ENCODE results near the gene ATP6V1B1.
A peak's percentile ranks its signal among the peaks of the same experiment; 100 is the strongest.

The ATP6V1B1 gene

DNA sequence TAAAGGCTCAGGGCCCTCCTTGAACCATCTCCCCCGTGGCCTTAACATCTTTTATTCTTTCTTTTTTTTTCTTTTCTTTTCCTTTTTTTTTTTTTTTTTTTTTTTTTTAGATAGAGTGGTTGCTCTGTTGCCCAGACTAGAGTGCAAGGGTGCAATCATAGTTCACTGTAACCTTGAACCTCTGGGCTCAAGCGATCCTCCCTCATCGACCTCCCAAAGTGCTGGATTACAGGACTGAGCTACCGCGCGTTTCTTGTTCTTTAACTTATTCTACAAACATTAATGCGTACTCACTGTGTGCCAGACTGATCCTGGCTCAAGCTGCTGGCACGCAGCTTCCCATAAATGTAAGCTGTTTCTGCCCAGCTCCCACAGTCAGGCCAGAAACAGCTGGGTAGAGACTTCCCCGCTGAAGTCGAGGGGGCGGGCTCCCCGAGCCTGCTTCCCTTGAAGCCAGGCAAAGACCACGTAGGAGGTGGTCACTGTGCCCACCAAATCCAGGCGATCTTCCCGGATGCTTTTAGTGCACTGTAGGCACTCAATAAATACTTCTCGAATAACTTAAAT lies 29.2 kb upstream of the ATP6V1B1 start:
- no peak overlapping the region for H3K27ac Mint-ChIP-seq
- peaks cover 10% of the 10 kb centered on the region for H3K4me1 Mint-ChIP-seq (ENCODE audit: low read depth)
- no peak overlapping the region for H3K4me3 Mint-ChIP-seq
- no peaks in the 10 kb centered on the region for H3K9me3 Mint-ChIP-seq
- peaks cover 80% of the 10 kb centered on the region for H3K27me3 Mint-ChIP-seq
- no peaks in the 10 kb centered on the region for H3K36me3 Mint-ChIP-seq (ENCODE audit: low read depth)

DNA sequence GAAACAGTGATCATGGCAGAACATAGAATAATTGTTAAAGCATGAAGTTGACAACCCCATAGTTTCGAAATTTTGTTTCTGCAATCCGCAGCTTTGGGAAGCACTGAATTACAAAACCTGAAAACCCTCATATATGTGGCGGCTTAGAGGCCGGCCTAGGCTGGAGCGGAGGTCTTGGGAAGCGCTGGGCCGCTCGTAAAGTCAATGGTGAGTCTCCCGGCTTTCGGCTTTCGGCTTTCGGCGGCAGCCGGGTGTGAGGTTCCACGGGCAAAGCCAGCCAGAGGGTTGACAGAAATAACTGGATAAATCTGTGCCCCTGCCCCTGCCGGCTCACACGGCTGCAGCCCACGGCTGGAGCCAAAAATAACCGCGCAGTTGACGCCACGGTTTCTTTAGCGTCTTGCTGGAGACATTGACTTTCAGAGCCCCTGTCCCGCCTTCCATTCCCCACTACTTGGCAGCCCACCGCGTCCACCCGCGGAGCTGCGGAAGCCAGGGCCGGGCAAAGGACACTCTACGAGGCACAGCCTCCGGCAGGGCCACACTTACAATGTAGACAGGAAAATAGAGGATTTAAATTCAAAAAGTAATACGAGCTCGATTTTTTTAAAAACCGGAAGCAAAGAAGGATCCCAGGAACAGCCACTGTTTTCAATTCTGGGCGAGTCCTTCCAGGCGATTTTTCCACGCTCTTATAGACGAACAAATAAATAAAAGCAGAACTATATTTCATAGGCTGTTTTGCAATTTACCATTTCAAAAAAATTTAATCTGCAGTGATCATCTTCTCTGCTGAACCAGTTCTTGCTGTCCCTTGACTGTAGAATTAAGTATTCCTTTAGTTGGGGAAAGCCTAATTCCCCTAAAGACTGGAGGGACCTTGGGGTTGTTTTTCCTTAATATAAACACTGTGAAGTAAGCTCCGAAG lies 28.3 kb upstream of the ATP6V1B1 start:
- peaks cover 81% of the 10 kb centered on the region for H3K27me3 Mint-ChIP-seq
- no peaks in the 10 kb centered on the region for H3K36me3 Mint-ChIP-seq (ENCODE audit: low read depth)
- H3K27ac Mint-ChIP-seq = no peak overlapping the region
- no peaks in the 10 kb centered on the region for H3K9me3 Mint-ChIP-seq
- peak overlapping the region; percentile 56 for H3K4me3 Mint-ChIP-seq
- peaks cover 10% of the 10 kb centered on the region for H3K4me1 Mint-ChIP-seq (ENCODE audit: low read depth)

DNA sequence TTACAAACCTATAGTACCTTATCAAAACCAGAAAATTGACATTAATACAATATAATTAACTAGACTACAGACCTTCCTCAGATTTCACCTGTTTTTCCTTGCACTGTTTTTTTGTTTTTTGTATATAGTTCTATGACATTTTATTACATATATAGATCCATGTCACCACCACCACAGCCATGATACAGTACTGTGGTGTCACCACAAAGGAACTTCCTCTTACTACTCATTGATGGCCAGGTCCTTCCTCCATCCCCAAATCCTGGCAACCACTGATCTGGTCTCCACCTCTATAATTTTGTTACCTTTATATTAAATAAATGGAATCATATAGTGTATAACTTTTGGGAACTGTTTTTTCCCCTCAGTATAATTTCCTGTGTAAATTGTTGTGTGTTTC lies 19.4 kb upstream of the ATP6V1B1 start:
- Mint-ChIP-seq H3K27me3 (peaks cover 40% of the 10 kb centered on the region), H3K4me1 (ENCODE audit: low read depth) (no peaks in the 10 kb centered on the region), H3K27ac (no peak overlapping the region), H3K4me3 (no peak overlapping the region), H3K9me3 (no peaks in the 10 kb centered on the region), H3K36me3 (ENCODE audit: low read depth) (no peaks in the 10 kb centered on the region)

DNA sequence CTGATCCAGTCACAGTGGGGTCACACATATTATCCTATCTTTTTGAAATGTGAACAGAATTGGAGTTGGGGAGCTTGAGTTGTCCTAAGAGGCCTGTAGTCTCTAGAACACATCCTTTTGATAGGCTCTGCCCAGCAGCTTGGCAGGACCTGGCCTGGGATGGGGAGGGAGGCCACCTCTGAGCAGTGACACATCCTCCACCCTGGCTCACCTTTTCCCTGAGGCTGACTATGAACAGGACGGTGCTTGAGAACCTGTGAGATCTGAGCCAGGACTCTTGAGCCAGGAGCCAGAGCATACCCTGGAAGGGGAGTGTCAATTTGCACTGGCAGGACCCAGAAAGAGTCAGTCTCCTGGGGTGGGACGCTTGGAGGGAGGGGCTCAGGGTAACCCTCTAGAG lies 17.7 kb upstream of the ATP6V1B1 start:
- H3K27ac Mint-ChIP-seq = no peak overlapping the region
- H3K9me3 Mint-ChIP-seq = no peaks in the 10 kb centered on the region
- H3K4me1 Mint-ChIP-seq (ENCODE audit: low read depth) = no peaks in the 10 kb centered on the region
- H3K36me3 Mint-ChIP-seq (ENCODE audit: low read depth) = no peaks in the 10 kb centered on the region
- peaks cover 27% of the 10 kb centered on the region for H3K27me3 Mint-ChIP-seq
- no peak overlapping the region for H3K4me3 Mint-ChIP-seq

DNA sequence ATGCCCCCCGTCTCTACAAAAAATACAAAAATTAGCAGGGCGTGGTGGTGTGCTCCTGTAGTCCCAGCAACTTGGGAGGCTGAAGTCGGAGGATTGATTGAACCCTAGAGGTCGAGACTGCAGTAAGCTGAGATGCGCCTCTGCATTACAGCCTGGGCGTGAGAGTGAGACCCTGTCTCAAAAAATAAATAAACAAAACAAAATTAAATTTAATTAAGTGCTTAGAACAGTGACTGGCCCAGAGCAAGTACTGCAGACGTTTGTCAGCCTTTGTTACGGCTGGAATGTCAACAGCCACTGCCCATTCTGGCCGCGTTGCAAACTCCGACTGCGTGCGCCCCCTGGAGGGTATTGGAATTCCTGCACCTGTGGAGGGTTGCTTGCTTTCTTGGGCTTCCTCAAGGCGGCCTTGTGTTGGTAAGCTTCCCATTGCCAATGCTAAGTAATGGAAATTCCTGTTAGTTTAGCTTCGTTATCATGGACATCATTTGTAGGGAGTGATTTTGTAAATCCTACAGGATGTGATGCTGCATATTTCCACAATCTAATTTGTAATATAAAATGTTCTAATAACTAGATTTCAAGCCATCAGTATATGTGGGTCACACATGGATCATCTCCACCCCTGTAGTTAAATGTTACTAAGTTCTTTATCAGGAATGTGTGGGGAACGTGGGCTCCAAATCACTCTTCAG lies 15.9 kb upstream of the ATP6V1B1 start:
- H3K36me3 Mint-ChIP-seq (ENCODE audit: low read depth) = no peaks in the 10 kb centered on the region
- peaks cover 24% of the 10 kb centered on the region for H3K27me3 Mint-ChIP-seq
- H3K4me1 Mint-ChIP-seq (ENCODE audit: low read depth) = no peaks in the 10 kb centered on the region
- H3K4me3 Mint-ChIP-seq = no peak overlapping the region
- no peaks in the 10 kb centered on the region for H3K9me3 Mint-ChIP-seq
- no peak overlapping the region for H3K27ac Mint-ChIP-seq

DNA sequence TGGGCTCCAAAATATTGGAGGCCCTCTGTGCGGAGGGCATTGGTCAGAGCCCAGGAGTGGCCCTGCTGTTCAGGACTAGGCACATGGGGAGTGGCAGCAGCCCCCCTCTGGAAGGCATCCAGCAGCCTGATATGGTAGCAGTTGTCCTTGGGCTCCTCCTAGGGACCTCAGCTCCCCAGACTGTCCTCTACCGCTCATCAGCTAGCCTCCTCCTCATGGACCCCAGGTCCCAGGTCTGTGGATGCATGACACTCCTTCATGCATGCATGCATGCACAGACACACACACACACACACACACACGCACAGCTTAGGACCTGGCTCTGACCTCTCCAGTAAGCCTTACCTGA lies 15.4 kb upstream of the ATP6V1B1 start:
- Mint-ChIP-seq H3K4me3 (no peak overlapping the region), H3K9me3 (no peaks in the 10 kb centered on the region)

DNA sequence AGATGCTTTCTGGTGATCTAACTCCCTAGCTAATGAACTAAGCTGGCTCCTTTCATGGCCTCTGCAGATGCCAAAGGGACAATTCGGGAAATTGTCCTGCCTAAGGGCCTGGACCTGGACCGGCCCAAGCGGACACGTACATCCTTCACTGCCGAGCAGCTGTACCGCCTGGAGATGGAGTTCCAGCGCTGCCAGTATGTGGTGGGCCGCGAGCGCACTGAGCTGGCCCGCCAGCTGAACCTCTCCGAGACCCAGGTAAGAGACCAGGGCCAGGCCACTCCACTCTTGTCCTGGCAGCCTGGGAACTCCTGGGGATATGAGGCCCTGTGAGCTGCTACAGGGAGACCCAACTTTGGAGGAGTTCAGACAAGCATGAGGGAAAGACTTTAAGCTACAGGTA lies 14.7 kb upstream of the ATP6V1B1 start:
- H3K4me3 Mint-ChIP-seq = no peak overlapping the region
- no peaks in the 10 kb centered on the region for H3K4me1 Mint-ChIP-seq (ENCODE audit: low read depth)
- no peaks in the 10 kb centered on the region for H3K9me3 Mint-ChIP-seq
- H3K27ac Mint-ChIP-seq = no peak overlapping the region
- H3K27me3 Mint-ChIP-seq = peaks cover 19% of the 10 kb centered on the region
- no peaks in the 10 kb centered on the region for H3K36me3 Mint-ChIP-seq (ENCODE audit: low read depth)

More for the DNA sequence above, 15.4 kb upstream of the ATP6V1B1 start:
- no peaks in the 10 kb centered on the region for H3K4me1 Mint-ChIP-seq (ENCODE audit: low read depth)
- H3K36me3 Mint-ChIP-seq (ENCODE audit: low read depth) = no peaks in the 10 kb centered on the region
- H3K27me3 Mint-ChIP-seq = peaks cover 22% of the 10 kb centered on the region
- no peak overlapping the region for H3K27ac Mint-ChIP-seq

DNA sequence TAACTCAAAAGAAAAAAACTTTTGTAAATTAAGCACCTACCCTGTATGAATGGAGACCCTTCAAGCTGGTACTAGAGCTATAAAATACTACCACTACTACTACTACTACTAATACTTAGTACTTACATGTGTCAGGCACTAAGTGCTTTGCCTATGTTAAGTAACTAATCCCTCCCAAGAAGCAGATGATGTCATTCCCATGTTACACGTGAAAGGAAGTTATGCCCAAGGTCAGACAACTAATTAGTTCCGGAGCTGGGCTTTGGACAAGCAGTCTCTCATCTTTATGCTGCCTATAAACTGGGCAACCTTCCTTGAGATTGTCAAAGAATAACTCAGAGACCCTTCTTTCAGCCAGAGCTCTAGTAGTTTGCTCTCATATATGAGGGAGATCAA lies 13.9 kb upstream of the ATP6V1B1 start:
- H3K9me3 Mint-ChIP-seq = no peaks in the 10 kb centered on the region
- H3K36me3 Mint-ChIP-seq (ENCODE audit: low read depth) = no peaks in the 10 kb centered on the region
- no peak overlapping the region for H3K27ac Mint-ChIP-seq
- no peaks in the 10 kb centered on the region for H3K4me1 Mint-ChIP-seq (ENCODE audit: low read depth)
- H3K4me3 Mint-ChIP-seq = no peak overlapping the region
- peaks cover 13% of the 10 kb centered on the region for H3K27me3 Mint-ChIP-seq

DNA sequence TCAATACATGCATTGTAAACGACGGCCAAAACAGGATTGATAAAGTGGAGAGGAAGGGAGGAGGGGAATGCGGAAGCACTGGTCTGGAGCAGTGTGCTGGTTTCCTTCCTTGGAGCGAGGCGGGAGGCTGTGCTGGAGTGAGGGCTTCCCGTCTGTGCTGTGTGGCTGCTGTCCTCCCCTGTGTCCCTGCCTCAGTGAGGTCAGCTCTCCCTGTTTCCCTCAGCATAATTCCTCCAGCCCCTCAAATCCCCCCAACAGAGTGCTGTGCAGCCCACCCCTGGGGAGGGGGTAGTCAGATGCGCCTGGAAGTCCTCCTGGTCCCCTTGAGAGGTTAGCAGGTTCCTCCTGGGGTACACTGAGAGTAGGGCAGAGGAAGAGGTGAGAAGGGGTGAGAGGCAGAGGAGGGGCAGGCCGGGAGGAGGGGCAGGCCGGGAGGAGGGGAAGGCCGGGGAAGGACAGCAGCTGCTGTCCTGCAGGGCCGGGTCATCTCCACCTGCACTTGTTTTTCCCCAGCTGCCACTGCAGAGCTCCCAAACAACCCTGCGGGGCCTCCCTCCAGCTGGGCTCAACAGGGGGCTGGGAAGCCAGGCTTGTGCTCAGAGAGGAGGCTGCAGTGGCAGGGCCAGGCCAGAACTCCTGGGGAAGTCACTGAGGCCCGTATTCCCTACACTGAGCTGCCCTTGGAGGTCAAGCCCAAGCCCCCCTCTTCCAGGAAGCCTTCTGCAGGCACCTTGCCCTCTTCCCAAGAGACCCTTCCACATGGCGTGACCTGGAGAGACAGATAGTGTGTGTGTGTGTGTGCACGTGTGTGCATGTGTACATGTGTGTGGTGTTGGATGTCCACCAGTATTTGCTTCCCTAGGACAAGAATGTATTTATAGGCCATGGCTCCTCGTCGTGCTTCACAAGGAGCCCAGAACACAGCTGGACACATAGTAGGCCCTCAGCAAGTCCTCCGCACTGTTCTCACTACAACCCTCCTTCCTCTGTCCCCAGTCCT lies 13.2 kb upstream of the ATP6V1B1 start:
- Mint-ChIP-seq H3K36me3 (ENCODE audit: low read depth) (no peaks in the 10 kb centered on the region), H3K4me1 (ENCODE audit: low read depth) (no peaks in the 10 kb centered on the region), H3K9me3 (no peaks in the 10 kb centered on the region), H3K27me3 (peaks cover 10% of the 10 kb centered on the region), H3K4me3 (no peak overlapping the region), H3K27ac (no peak overlapping the region)

DNA sequence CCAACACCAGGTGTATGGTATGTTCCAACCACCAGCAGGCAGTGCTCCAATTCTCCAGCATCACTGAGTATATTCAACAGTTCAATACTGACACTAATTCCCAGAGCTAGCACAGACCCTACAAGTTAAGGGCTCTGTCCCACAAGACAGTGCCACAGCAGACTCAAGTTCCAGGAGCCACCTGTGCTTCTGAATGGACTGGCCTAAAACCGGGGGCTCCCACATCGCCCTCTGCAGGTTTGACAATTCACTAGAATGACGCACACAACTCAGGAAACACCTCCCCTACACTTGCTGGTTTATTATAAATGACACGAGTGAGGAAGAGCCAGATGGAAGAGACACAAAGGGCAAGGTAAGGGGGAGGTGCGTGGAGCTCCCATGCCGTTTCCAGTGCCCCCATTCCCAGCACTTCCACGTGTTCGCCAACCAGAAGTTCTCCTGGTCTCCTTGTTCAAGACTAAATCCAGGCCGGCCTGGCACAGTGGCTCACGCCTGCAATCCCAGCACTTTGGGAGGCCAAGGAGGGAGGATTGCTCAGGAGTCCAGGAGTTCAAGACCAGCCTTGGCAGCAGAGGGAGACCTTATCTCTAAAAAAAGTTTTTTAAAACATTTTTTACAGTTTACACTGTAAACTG lies 12.2 kb upstream of the ATP6V1B1 start:
- Mint-ChIP-seq H3K9me3 (no peaks in the 10 kb centered on the region), H3K36me3 (ENCODE audit: low read depth) (no peaks in the 10 kb centered on the region)

DNA sequence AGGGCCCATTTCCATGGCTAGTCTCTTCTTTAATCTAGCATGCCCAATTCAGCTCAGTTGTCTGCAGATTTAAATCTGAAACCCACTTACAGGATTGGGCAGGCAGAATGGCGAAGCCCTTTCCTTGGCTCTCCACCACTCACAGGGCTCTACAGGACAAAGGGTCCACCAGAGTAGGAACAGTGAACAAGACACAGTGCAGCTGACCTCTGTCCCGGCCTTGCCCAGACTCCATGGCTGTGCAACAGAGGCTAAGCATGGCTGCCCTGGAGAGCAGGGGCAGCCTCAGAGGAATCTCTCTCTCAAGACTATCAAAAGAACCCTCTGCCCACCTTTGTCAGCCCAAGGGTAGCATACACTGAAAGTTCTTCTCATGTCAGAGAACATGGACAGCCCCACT lies 9.7 kb upstream of the ATP6V1B1 start:
- no peak overlapping the region for H3K4me3 Mint-ChIP-seq

More for the DNA sequence above, 12.2 kb upstream of the ATP6V1B1 start:
- Mint-ChIP-seq H3K27me3 (peaks cover under 1% of the 10 kb centered on the region), H3K4me3 (no peak overlapping the region), H3K27ac (no peak overlapping the region), H3K4me1 (ENCODE audit: low read depth) (no peaks in the 10 kb centered on the region)

DNA sequence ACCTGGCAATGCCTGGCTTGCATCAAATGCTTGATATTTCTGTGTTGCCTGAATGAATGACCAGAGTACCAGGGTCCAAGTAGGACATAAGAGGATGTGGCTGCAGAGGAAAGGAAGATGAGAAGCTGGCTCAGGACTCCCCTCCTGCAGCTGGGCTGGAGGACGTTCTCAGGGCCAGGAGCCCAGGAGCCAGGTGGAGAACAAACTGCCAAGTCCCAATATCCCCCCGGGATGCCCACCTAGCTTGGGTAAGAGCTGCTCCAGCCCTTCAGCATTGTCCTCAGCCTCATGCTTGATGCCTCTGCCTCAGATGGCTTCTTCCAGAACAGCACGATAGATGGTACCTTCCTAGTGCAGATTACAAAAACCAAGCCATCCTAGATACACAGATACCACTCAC lies 8.6 kb upstream of the ATP6V1B1 start:
- Mint-ChIP-seq H3K27ac (no peak overlapping the region), H3K36me3 (ENCODE audit: low read depth) (no peaks in the 10 kb centered on the region), H3K4me1 (ENCODE audit: low read depth) (no peaks in the 10 kb centered on the region), H3K27me3 (no peaks in the 10 kb centered on the region), H3K4me3 (no peak overlapping the region), H3K9me3 (no peaks in the 10 kb centered on the region)

More for the DNA sequence above, 9.7 kb upstream of the ATP6V1B1 start:
- no peaks in the 10 kb centered on the region for H3K27me3 Mint-ChIP-seq
- no peaks in the 10 kb centered on the region for H3K4me1 Mint-ChIP-seq (ENCODE audit: low read depth)
- no peaks in the 10 kb centered on the region for H3K9me3 Mint-ChIP-seq
- H3K36me3 Mint-ChIP-seq (ENCODE audit: low read depth) = no peaks in the 10 kb centered on the region
- no peak overlapping the region for H3K27ac Mint-ChIP-seq

DNA sequence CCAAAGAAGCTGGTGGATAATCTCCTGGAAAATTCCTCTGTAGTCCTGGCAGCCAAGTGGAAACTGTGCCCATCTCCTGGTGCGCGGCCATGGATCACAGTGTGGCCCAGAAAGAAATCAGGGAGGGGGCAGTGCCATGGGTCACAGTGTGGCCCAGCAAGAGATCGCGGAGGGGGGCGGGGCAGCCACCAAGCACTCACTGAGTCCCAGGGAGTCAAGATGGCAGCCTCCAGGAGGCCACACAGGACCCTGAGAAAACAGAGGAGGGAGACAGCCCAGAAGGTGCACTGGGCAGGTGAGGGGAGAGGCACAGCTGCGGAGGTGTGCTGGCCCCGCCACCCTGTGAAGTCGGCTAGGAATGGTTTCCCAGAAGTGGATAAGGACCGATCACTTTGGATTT lies 8.1 kb upstream of the ATP6V1B1 start:
- H3K36me3 Mint-ChIP-seq (ENCODE audit: low read depth) = no peaks in the 10 kb centered on the region

DNA sequence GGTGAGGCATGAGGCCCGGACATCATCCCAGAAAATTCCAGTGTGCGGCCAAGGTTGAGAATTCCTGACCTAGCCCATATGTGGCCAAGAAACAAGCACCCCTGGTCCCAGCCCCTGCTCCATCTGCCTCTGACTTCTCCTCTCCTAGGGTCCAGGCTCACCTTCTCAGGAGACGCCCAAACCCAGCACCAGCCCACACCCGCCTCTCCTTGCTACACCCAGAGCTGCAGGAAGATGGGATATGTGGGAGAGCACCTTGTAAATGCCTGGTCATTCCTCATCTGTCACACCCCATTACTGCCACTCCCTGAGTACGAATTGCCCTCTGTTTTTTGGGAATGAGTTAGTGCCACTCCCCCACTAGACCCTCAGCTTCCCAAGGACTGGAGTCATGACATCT lies 7.3 kb upstream of the ATP6V1B1 start:
- H3K27me3 Mint-ChIP-seq = no peaks in the 10 kb centered on the region
- H3K4me1 Mint-ChIP-seq (ENCODE audit: low read depth) = no peaks in the 10 kb centered on the region
- H3K36me3 Mint-ChIP-seq (ENCODE audit: low read depth) = no peaks in the 10 kb centered on the region
- H3K27ac Mint-ChIP-seq = no peak overlapping the region
- H3K4me3 Mint-ChIP-seq = no peak overlapping the region
- no peaks in the 10 kb centered on the region for H3K9me3 Mint-ChIP-seq

More for the DNA sequence above, 8.1 kb upstream of the ATP6V1B1 start:
- H3K27me3 Mint-ChIP-seq = no peaks in the 10 kb centered on the region
- no peak overlapping the region for H3K4me3 Mint-ChIP-seq
- no peaks in the 10 kb centered on the region for H3K4me1 Mint-ChIP-seq (ENCODE audit: low read depth)
- no peak overlapping the region for H3K27ac Mint-ChIP-seq
- no peaks in the 10 kb centered on the region for H3K9me3 Mint-ChIP-seq

All from stimulated activated naive CD8-positive, alpha-beta T cell treated with anti-CD3 and anti-CD28 coated beads, Interleukin-15, Interleukin-2, amounts not matched to agents 100 ng/mL and 50 ng/mL, for 24 hours (primary cell).